Inflammatory macrophage treated with lipopolysaccharide for 4 hours (primary cell): ENCODE data around the gene TBL1Y.
A peak's percentile ranks its signal among the peaks of the same experiment; 100 is the strongest.
"Not testable (repeated sequence)": the region's sequence is repeated elsewhere in the genome, so short reads cannot be mapped to it uniquely, and the experiment has no call there.

Source experiments
- DNase-seq: peaks from one replicate; pipeline ENCODE4 v3.0.0-alpha.2; 2020

Gene TBL1Y

GRCh38 chrY:6974971-6975370 is 64.5 kb downstream of the TBL1Y start:
- DNase-seq: no peak

- no peak for DNase-seq
Observed at GRCh38 chrY:6977783-6978182, 67.3 kb downstream of the TBL1Y start.

DNA sequence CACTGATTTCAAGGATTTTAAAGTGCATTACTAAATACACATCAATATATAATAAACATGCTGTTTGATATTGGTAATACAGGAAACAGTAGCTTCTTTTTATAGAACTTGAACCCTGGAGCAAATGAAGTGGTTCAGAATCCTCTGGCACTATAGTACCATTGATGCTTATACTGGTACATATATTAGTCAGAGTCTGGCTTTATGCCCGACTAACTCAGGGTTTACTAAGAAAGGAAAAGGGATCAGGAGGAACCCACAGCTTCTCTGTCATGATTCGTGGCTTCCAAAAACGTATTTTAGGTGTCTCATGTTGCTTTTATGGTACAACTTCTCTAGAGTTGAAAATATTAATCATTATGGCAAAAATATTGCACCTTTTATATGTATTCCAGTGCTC is 72.7 kb downstream of the TBL1Y start:
- no peak for DNase-seq

GRCh38 chrY:6987811-6988210 is 77.3 kb downstream of the TBL1Y start:
- DNase-seq: no peak

DNA sequence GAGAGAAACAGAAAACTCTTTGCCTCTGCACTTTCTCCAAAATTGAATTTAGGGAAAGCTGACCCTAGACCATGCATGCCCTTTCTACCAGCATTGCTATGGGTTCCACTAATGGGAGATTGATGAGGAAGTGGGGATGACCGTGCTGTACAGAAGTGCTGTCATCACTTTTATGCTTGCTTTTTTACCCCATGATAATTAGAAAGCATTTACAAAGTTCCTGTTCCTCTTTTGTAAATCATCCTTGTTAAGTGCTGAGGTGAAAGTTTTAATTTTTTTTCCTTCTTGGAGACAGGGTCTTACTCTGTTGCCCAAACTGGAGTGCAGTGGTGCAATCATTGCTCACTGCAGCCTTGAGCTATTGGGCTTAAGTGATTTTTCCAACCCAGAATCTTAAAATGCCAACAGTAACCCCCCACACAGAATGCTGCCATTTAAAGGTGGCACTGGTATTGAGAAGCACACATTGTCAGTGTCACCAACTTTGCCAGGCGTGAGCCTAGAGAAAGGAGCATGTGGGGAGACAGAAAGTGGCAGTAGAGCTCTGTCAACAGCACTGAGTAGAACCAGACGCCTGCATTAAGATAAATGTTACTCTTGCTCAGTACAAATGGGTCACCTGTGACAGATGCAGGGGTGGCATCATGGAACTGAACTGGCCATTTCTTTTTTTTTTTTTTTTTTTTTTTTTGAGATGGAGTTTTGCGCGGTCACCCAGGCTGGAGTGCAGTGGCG is 79.6 kb downstream of the TBL1Y start:
- DNase-seq: peak; percentile 31

DNA sequence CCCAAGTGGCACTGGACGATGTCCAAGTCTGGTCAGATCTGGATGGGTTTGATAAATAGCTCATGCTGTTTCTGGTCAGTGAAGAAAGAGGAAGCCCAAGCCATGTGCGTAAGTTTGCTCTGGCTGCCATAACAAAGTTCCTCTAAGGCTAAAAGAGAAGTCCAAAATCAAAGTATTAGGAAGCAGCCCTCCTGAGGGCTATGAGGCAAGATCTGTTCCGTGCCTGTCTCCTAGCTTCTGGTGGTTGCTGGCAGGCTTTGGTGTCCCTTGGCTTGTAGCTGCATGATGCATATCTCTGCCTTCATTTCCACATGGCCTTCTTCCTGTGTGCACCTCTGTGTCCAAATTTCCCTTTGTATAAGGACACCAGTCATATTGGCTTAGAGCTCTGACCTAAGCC is 81.5 kb downstream of the TBL1Y start:
- peak; percentile 41 for DNase-seq

DNA sequence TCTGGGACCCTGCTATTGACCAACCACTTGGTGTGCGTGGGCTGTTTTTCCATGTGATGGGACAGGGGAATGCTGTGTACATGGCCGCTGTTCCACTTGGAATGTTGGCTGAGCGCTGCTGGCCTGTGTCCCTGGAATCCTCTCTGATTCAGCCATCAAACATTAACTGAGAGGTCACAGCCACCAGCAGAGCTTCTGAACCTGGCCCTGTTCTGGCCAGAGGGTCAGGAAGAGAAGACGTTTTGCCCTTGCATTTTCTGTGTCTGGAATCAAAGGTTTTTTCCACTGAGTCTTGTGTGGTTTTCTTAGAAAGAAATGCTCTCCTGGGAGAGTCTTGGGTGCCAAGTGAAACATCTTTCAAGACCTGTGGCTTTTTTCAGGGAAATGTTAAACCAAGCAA is 85.5 kb downstream of the TBL1Y start:
- no peak for DNase-seq

GRCh38 chrY:6997503-6998066 is 87.1 kb downstream of the TBL1Y start:
- DNase-seq: no peak

DNA sequence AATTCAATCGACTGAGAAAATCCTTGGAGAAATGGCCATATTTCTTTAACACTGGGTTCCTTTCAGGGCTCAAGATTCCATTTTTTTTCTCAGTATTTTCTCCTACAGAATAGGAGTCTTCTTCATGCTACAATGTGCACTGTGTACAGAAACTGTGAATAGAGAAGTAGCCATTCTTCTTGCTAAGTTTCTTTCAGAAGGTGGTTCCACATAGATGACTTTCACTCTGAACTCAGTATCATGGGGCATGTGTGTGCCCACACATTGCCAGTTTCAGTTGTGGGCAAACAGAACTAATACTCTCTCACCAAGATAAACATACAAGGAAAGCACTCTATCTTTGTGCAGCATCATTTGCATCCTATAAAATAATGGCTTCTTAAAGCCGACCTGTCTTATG is 89.4 kb downstream of the TBL1Y start:
- DNase-seq: peak; percentile 50

GRCh38 chrY:7002581-7002980 is 92.1 kb downstream of the TBL1Y start:
- DNase-seq: peak; percentile 26

DNA sequence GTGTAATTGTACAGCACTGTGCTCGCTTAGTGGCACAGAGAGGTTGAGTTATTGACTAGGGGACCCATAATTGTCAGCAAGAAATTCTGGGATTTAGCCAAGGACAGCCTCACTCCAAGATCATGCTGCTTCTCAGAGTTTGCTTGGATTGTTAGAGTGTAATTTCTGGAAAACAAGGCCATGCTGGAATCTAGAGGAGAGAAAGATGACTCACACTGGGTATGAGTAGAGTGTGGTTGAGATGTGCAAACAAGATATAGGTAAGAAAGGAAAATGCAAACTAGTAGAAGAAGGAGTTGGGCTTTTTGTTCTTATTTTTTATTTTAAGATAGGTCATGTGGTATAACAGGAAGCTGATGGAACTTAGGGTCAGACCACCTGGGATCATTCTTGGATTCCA is 97.4 kb downstream of the TBL1Y start:
- DNase-seq: no peak

GRCh38 chrY:7008578-7009355 is 98.3 kb downstream of the TBL1Y start:
- DNase-seq: no peak

GRCh38 chrY:7013051-7013450 is 102.6 kb downstream of the TBL1Y start:
- no peak for DNase-seq

DNA sequence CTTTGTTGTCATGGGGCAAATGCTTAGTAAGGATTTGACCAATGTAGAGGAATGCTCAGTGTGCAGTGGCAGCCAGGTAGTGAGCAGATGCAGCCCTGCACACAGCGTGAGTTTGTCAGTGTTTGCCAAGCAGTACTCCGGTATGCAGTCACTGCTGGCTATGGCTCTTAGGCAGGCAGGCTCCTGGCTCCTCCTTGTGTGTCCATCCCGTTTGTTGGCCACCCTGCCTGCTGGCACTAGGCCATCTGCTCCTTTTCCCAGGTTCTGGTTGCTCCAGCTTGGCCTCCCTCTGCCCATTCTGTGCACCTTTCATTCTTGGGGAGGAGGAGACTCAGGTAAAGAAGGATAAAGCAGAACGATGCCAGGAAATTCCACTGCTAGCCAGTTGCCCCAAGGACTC is 106.0 kb downstream of the TBL1Y start:
- DNase-seq: no peak

DNA sequence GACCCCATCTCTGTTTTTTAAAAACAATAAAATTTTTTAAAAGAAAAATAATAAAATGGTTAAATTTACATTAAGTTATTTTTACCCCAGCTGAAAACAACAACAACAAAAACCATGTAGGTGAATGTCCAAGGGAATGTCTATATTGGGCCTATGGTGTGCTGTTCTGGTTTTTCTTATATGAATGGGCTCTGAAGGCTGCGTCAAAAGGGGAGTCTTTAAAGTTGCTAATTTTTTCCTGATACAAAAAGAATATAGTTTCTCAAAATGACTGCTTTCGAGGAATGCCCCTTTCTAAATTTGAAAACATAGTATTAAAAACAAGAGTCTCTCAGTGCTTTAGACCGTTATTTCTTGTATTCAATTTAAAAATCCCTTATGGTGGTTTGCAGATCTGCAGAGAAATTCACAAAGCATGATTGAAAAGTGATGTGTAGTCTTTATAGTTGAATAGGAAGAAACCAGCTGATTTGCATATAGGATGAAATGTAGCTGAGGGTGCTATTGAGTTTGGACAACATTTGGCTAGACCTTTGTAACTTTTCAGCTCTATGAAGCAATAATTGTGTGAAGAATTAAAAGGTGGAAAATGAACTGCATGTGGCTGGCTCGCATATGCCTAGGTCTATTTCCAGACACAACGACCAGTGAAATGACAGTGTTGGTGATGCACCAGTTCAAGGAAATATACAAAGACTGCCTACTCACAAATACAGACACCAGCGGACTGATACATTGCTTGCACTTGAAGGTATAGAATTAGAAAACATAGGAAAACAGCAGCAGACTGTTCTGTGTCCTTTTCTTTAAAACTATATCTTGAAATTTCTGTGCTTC is 107.0 kb downstream of the TBL1Y start:
- no peak for DNase-seq

- no peak for DNase-seq
Observed at GRCh38 chrY:7039037-7039436, 128.5 kb downstream of the TBL1Y start.

GRCh38 chrY:7040662-7041061 is 130.2 kb downstream of the TBL1Y start:
- DNase-seq: no peak

DNA sequence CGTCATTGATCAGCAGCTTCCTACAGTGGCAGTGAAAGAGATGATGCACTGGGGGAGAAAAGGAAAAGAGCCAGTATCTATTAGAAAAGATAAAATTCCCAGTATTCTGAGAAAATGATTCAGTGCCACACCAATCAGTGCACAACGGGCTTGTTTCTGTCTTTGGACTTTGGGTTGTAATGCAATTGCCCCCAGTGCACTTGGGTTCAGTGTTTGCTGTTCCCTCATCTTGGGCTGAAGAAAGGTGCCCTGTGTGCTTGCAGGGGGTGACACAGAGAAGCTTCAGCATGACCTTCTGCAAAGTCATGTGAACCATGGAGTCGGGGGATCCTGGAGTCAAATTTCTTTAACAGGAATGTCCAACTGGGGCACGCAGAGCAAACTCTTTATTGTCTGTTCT is 131.5 kb downstream of the TBL1Y start:
- no peak for DNase-seq

- not testable (repeated sequence) for DNase-seq
Observed at GRCh38 chrY:7052461-7052860, 142.0 kb downstream of the TBL1Y start.

GRCh38 chrY:7056886-7057285 is 146.4 kb downstream of the TBL1Y start:
- no peak for DNase-seq

DNA sequence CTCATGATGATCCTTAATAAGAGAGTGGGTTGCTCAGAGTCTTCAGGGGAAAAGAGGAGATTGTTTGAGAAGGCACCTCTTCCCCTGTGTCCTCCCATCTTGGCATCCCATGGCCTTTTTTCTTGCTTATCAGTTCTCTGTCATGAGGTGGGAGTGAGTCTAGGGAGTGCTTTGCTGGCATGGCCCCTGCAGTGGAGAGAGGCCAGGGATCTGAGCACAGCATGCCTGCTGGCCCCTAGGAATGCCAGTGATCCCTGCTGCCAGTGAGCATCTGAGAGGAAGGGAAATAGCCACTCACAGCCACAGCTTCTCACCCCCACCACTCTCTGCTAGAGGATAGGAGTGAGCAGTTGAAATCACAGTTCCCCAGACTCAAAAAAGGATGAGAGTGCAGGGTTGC is 168.2 kb downstream of the TBL1Y start:
- DNase-seq: no peak

DNA sequence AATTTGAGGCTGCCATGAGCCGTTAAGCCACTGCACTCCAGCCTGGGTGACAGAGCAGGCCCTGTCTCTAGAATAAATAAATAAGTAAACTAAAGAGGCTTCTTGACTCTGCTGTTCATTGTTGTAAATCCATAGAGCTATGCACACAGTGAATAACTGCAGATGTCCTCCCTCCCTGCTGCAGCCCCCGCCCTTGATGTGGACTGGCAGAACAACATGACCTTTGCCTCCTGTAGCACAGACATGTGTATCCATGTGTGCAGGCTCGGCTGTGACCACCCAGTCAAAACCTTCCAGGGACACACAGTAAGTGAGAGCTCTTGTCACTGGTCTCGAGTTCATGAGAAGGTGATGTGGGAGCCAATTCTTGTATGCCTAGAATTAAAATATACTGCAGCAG is 170.1 kb downstream of the TBL1Y start:
- DNase-seq: not testable (repeated sequence)

- DNase-seq: peak; percentile 53
Observed at GRCh38 chrY:7085606-7086005, 175.1 kb downstream of the TBL1Y start.
